GM12878 (cell line): Measurements from ENCODE around the gene ADAMTS2. TPM values are rescaled to one million over a fixed set of nuclear protein-coding genes. Genes with fewer than 3 reads are reported as not detected.

Source experiments
- ATAC-seq: fragments of 200-7000 bp; cut with Tn5 transposase; 3 replicates; pipeline ENCODE4 v1.9.1; 2020; ENCODE audit warnings: mild to moderate bottlenecking, moderate library complexity
- BruUV-seq: library from RNA; stranded (reverse); fragments of 400-500 nt; replicated peaks from 2 replicates; lab custom pipeline; 2021; lab: Mats Ljungman, UMichigan
- CTCF ChIA-PET: fragments of 300-600 bp; sonication (Branson Sonifier 250); formaldehyde crosslinking; extraction: SDS; loops from one replicate; lab custom pipeline; 2021; ENCODE audit warnings: inconsistent platforms; lab: Yijun Ruan, JAX
- POLR2A ChIA-PET: fragments of 350-600 bp; formaldehyde crosslinking; extraction: SDS; loops from one replicate; lab custom pipeline; 2021; ENCODE audit warnings: inconsistent platforms; lab: Charles Lee
- RAD21 ChIA-PET: fragments of 300-600 bp; sonication (Branson Sonifier 250); formaldehyde crosslinking; loops from one replicate; lab custom pipeline; 2023; ENCODE audit warnings: antibody characterized with exemption; ENCODE audit not compliant: unreplicated experiment; lab: Charles Lee
- SMC1A ChIA-PET: fragments of 300-600 bp; sonication (Branson Sonifier 250); formaldehyde crosslinking; loops from one replicate; lab custom pipeline; 2023; ENCODE audit not compliant: unreplicated experiment, uncharacterized antibody; lab: Charles Lee
- DNase-seq: peaks from one replicate; pipeline ENCODE4 v3.0.0-alpha.2; 2011; ENCODE audit warnings: low read depth, low spot score
- FAIRE-seq: peaks from 3 replicates; lab custom pipeline; 2011; peaks lifted over from hg19 to GRCh38; lab: Jason Lieb, UNC
- H2AFZ ChIP-seq: 2 replicates; pipeline ENCODE4 v1.6.0; 2011; ENCODE audit warnings: low read depth, low read length, control low read depth; ENCODE audit not compliant: control insufficient read depth
- H3K27ac ChIP-seq: 2 replicates; pipeline ENCODE4 v1.5.1; 2011; ENCODE audit warnings: control low read depth; ENCODE audit not compliant: control insufficient read depth, insufficient read depth
- H3K27me3 ChIP-seq, 2 experiments: replicated peaks in 1 of 2; 2 replicates each; pipeline versions ENCODE4 v1.6.0 to v1.6.1; 2011; ENCODE audit warnings: low read length in 1 of 2; ENCODE audit not compliant: control insufficient read depth in 2 of 2, insufficient read depth in 2 of 2
- H3K36me3 ChIP-seq, 2 experiments: 2 replicates each; pipeline ENCODE4 v1.5.1; 2011; ENCODE audit warnings: low read length in 1 of 2; ENCODE audit not compliant: control insufficient read depth in 2 of 2, insufficient read depth in 2 of 2
- H3K4me1 ChIP-seq: 2 replicates; pipeline ENCODE4 v1.6.1; 2011; ENCODE audit warnings: mild to moderate bottlenecking, low read length, moderate library complexity, mixed read lengths; ENCODE audit not compliant: control insufficient read depth, insufficient read depth
- H3K4me2 ChIP-seq: 2 replicates; pipeline ENCODE4 v1.6.0; 2011; ENCODE audit warnings: control low read depth; ENCODE audit not compliant: control insufficient read depth, insufficient read depth
- H3K4me3 ChIP-seq: fragments of 200-600 bp; sonication (generic); 2 replicates; pipeline ENCODE4 v1.5.1; 2016
- H3K79me2 ChIP-seq: 2 replicates; pipeline ENCODE4 v1.6.0; 2011; ENCODE audit warnings: low read length; ENCODE audit not compliant: control insufficient read depth, insufficient read depth
- H3K9ac ChIP-seq: 2 replicates; pipeline ENCODE4 v1.8.0; 2011; ENCODE audit warnings: low read length, control low read depth, mixed read lengths; ENCODE audit not compliant: control insufficient read depth, insufficient read depth
- H3K9me3 ChIP-seq: replicated peaks from 3 replicates; pipeline ENCODE4 v1.5.1; 2011; ENCODE audit warnings: mild to moderate bottlenecking, low read length; ENCODE audit not compliant: control insufficient read depth, insufficient read depth
- H4K20me1 ChIP-seq: 2 replicates; pipeline ENCODE4 v1.6.0; 2011; ENCODE audit not compliant: control insufficient read depth, insufficient read depth
- ASH2L ChIP-seq: fragments of 300-600, 200-600 bp; sonication (generic); IDR thresholded peaks from 2 replicates; pipeline ENCODE4 v1.6.1; 2017; ENCODE audit warnings: low read depth, mild to moderate bottlenecking, borderline replicate concordance
- CREB1 ChIP-seq: IDR thresholded peaks from 2 replicates; pipeline ENCODE4 v1.6.1; 2012; ENCODE audit warnings: low read depth, mild to moderate bottlenecking, inconsistent platforms
- ETV6 ChIP-seq, 2 experiments: fragments of 450-650 bp in 1 of 2; IDR thresholded peaks in 1 of 2; conservative IDR thresholded peaks in 1 of 2; 2 replicates each; pipeline ENCODE4 v1.6.1; 2014; ENCODE audit warnings: antibody characterized with exemption in 1 of 2, borderline replicate concordance in 1 of 2, low read depth in 1 of 2, mild to moderate bottlenecking in 1 of 2, moderate library complexity in 1 of 2
- FOXM1 ChIP-seq: IDR thresholded peaks from 2 replicates; pipeline ENCODE4 v1.6.1; 2012; ENCODE audit warnings: low read depth, mild to moderate bottlenecking, inconsistent platforms, low read length, moderate library complexity
- MEF2B ChIP-seq: fragments of 450-650 bp; IDR thresholded peaks from 2 replicates; pipeline ENCODE4 v1.6.1; 2018; ENCODE audit warnings: mild to moderate bottlenecking, moderate library complexity; ENCODE audit not compliant: partially characterized antibody, poor library complexity, severe bottlenecking
- MXI1 ChIP-seq: fragments of 150-350 bp; IDR thresholded peaks from 2 replicates; pipeline ENCODE4 v1.6.1; 2011; ENCODE audit warnings: low read depth, mild to moderate bottlenecking, inconsistent platforms, low read length, improper control_type of control experiment
- PAX8 ChIP-seq: fragments of 450-650 bp; IDR thresholded peaks from 2 replicates; pipeline ENCODE4 v1.6.1; 2017; ENCODE audit warnings: mild to moderate bottlenecking, moderate library complexity
- POLR2AphosphoS5 ChIP-seq: IDR thresholded peaks from 2 replicates; pipeline ENCODE4 v1.6.1; 2011; ENCODE audit warnings: mild to moderate bottlenecking, low read length, inconsistent platforms
- SIN3A ChIP-seq: IDR thresholded peaks from 2 replicates; pipeline ENCODE4 v1.6.1; 2012; ENCODE audit warnings: low read depth, low read length, improper control_type of control experiment
- SUPT20H ChIP-seq: IDR thresholded peaks from 2 replicates; pipeline ENCODE4 v1.6.1; 2011; ENCODE audit warnings: low read depth, mild to moderate bottlenecking, low read length, moderate library complexity, borderline replicate concordance; ENCODE audit not compliant: control insufficient read depth
- WRNIP1 ChIP-seq: IDR thresholded peaks from 2 replicates; pipeline ENCODE4 v1.6.1; 2011; ENCODE audit warnings: low read depth, low read length, improper control_type of control experiment, borderline replicate concordance
- ZNF207 ChIP-seq: fragments of 450-650 bp; IDR thresholded peaks from 2 replicates; pipeline ENCODE4 v1.6.1; 2014; ENCODE audit warnings: antibody characterized with exemption, mild to moderate bottlenecking, borderline replicate concordance
- ZNF622 ChIP-seq: fragments of 450-650 bp; IDR thresholded peaks from 2 replicates; pipeline ENCODE4 v1.6.1; 2017; ENCODE audit warnings: mild to moderate bottlenecking, inconsistent platforms
- WGBS: methylation state at CpG from one replicate; pipeline ENCODE4 v1.1.6; 2016; ENCODE audit warnings: low lambda C conversion rate; ENCODE audit not compliant: insufficient replicate concordance, insufficient coverage; ENCODE audit errors: missing lambda C conversion rate; 5-methylcytosine and 5-hydroxymethylcytosine counted together
- in situ Hi-C: fragments of 300-500 bp; cut with MboI; formaldehyde crosslinking; loops from 9 replicates; pipeline ENCODE4 v1.14.3; 2018; ENCODE audit warnings: mixed read lengths
- intact Hi-C: fragments of 100-400 bp; cut with micrococcal nuclease; formaldehyde crosslinking; loops from one replicate; pipeline ENCODE4 v1.14.2; 2022; ENCODE audit not compliant: unreplicated experiment
- polyA plus RNA-seq, 11 experiments: library from polyadenylated mRNA; depleted of rRNA in 4 of 11; unstranded in 6 of 11; stranded (reverse) in 5 of 11; fragments of >200 nt; fragmentation: Nextera tagmentation in 4 of 11; fragmentation: Illumina TruSeq in 1 of 11; extraction: Ambion mirVana in 4 of 11; extraction: Trizol in 1 of 11; gene quantifications; 1 replicate in 1 of 11; 2 replicates in 10 of 11; pipeline versions ENCODE4 v1.2.1 to v1.2.3, GENCODE V29; 2011 to 2016; ENCODE audit warnings: inconsistent platforms in 2 of 11, missing spikeins in 2 of 11, low read depth in 1 of 11
- total RNA-seq, 4 experiments: library from RNA; depleted of rRNA in 3 of 4; stranded (reverse); fragments of >200 nt in 3 of 4; fragmentation: Illumina TruSeq in 1 of 4; extraction: Trizol in 1 of 4; gene quantifications; 2 replicates each; pipeline versions ENCODE4 v1.2.1 to v1.2.3, GENCODE V29; 2013 to 2021
- TF ChIP-seq, protein P1 (sequence below): IDR thresholded peaks from 2 replicates; pipeline ENCODE4 v1.6.1; 2011; ENCODE audit warnings: low read depth, low read length, improper control_type of control experiment, borderline replicate concordance

The ADAMTS2 gene
- total and polyA plus RNA-seq, 10 of the 15 experiments (the other 5 are each of a cell fraction or from before 2014, with no cell fraction given), result 0.03 to 0.05 TPM; not detected in 8

DNA sequence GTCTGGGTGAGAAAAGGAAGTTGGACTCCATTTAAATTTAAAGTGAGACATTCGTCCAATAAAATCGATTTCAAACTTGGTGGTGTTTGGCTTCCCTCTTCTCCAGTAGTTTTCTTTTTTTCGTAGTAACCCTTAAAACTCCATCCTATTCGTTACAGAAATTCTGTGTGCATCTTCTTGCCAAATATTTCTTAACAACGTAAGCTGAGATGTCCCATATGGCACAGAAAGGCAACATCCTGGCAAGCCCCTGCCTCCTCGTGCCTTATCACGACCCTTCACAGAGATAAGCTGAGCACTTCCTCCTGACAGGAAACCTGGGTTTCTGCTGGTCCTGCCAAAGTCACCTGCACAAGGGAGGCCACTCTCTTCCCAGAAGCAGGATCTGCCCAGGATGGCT is 11.8 kb upstream of the ADAMTS2 start:
- POLR2A ChIA-PET, result no interaction called here
- in situ Hi-C loops (no loop called here), intact Hi-C loops (no loop called here)
- CTCF ChIA-PET, result no interaction called here
- Histone ChIP-seq H4K20me1 (no peaks in the 10 kb centered on the region), H3K4me3 (no peak overlapping the region), H3K27ac (no peak overlapping the region), H3K4me1 (no peaks in the 10 kb centered on the region), H3K9ac (no peak overlapping the region), H3K27me3 (no peaks in the 10 kb centered on the region), H2AFZ (no peak overlapping the region), H3K79me2 (no peaks in the 10 kb centered on the region), H3K9me3 (no peaks in the 10 kb centered on the region), H3K36me3 (no peaks in the 10 kb centered on the region), H3K4me2 (no peak overlapping the region)
- no peak for ATAC-seq
- no peak for FAIRE-seq
- no peak for DNase-seq
- SMC1A ChIA-PET, result no interaction called here
- TF ChIP-seq POLR2AphosphoS5 (no peak), SUPT20H (no peak), PAX8 (no peak), FOXM1 (no peak), ZNF207 (no peak), WRNIP1 (no peak), CREB1 (no peak), MEF2B (no peak), ETV6 (conservative IDR thresholded peaks at IDR 0.05 in 1 of 2, IDR thresholded peaks at IDR 0.05 in 1 of 2; ENCODE audit: borderline replicate concordance in 1 of 2, low read depth in 1 of 2) (no peak), MXI1 (no peak), ASH2L (no peak), SIN3A (no peak), ZNF622 (no peak)
- TF ChIP-seq, protein P1, sequence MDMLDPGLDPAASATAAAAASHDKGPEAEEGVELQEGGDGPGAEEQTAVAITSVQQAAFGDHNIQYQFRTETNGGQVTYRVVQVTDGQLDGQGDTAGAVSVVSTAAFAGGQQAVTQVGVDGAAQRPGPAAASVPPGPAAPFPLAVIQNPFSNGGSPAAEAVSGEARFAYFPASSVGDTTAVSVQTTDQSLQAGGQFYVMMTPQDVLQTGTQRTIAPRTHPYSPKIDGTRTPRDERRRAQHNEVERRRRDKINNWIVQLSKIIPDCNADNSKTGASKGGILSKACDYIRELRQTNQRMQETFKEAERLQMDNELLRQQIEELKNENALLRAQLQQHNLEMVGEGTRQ, result no peak
- BruUV-seq, result no TSS peak
- WGBS, result 4% methylated on average over 7 of the region's 7 CpGs
- RAD21 ChIA-PET, result no interaction called here
